ENCODE results near the gene THAP4. TPM values are rescaled to one million over a fixed set of nuclear protein-coding genes. Genes with fewer than 3 reads are reported as not detected.

THAP4 gene
- total RNA-seq, 1 donor from 2014 or later = 51.6 TPM

DNA sequence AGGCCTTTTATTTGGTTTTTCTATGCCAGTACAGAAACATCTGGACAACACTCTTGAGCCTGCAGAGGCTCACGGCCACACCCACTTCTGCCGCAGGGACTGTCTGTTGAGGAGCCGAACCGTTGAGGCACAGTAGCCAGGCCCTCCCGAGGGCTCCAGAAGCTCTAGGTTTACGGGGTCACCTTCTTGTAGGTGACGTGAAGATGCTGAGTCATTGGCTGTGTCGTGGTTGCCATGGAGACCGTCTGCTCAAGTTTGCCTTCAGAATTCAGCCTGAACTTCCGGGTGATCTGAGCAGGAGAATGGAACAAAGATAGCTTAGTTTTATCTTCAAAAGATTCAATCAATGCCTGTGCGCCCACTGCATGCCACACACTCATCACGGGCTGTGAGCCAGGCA, 52.5 kb downstream of the THAP4 start:
- TF ChIP-seq CTCF (IDR thresholded peaks at IDR 0.05) = no peak
- DNase-seq (ENCODE audit: extremely low spot score, unreplicated experiment) = no peak
- peaks cover 26% of the 10 kb centered on the region for H3K9me3 Mint-ChIP-seq (ENCODE audit: unreplicated experiment)
- H3K27me3 Mint-ChIP-seq (ENCODE audit: unreplicated experiment) = no peaks in the 10 kb centered on the region
- no peak overlapping the region for H3K27ac Mint-ChIP-seq (ENCODE audit: unreplicated experiment)
- H3K4me3 Mint-ChIP-seq (ENCODE audit: unreplicated experiment) = no peak overlapping the region
- H3K36me3 Mint-ChIP-seq (ENCODE audit: unreplicated experiment) = peaks cover 74% of the 10 kb centered on the region
- no peaks in the 10 kb centered on the region for H3K4me1 Mint-ChIP-seq (ENCODE audit: unreplicated experiment)

DNA sequence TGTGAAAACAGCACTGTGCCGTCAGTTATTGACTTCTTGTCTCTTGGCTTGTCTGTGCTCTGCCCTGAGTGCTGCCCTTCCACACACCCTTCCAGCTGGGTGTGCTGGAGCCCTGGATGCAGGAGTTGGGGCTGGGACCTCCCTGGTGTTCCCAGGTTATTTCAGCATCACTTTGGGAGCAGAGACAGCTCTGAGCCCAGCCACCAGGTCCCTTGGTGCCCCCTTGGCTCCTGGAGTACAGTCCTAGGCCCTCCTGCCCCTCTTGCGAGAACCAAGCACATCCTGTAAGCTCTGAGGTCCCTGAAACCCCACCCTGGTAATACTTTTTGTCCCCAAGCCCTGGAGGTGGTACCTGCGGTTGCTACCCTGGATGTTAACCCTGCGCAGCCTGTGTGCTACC, 54.2 kb downstream of the THAP4 start:
- H3K36me3 Mint-ChIP-seq (ENCODE audit: unreplicated experiment) = peaks cover 63% of the 10 kb centered on the region
- no peak overlapping the region for H3K27ac Mint-ChIP-seq (ENCODE audit: unreplicated experiment)
- H3K4me3 Mint-ChIP-seq (ENCODE audit: unreplicated experiment) = no peak overlapping the region
- H3K27me3 Mint-ChIP-seq (ENCODE audit: unreplicated experiment) = no peaks in the 10 kb centered on the region
- DNase-seq (ENCODE audit: extremely low spot score, unreplicated experiment) = no peak
- H3K9me3 Mint-ChIP-seq (ENCODE audit: unreplicated experiment) = peaks cover 18% of the 10 kb centered on the region
- no peak for TF ChIP-seq CTCF (IDR thresholded peaks at IDR 0.05)
- H3K4me1 Mint-ChIP-seq (ENCODE audit: unreplicated experiment) = peaks cover 12% of the 10 kb centered on the region

DNA sequence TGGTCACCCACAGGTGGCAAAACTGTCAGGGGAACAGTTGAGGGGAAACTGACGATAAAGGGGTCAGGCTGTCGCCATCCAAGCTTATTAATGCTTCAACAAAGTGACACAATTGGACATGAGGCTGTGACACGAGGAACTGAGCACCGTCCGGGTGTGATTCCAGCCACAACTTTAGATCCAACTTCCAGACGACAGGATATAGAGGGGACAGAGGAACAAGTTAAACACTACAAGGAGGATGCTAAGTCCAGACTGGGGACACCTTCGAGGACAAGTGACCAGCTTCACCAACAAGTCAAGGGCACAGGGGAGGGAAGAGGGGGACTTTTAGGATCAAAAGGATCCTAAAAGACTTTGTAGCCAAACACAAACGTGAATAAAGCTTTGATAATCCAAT, 54.6 kb downstream of the THAP4 start:
- Mint-ChIP-seq H3K4me1 (ENCODE audit: unreplicated experiment) (peaks cover 16% of the 10 kb centered on the region), H3K27ac (ENCODE audit: unreplicated experiment) (no peak overlapping the region), H3K36me3 (ENCODE audit: unreplicated experiment) (peaks cover 58% of the 10 kb centered on the region), H3K9me3 (ENCODE audit: unreplicated experiment) (peaks cover 18% of the 10 kb centered on the region), H3K4me3 (ENCODE audit: unreplicated experiment) (no peak overlapping the region), H3K27me3 (ENCODE audit: unreplicated experiment) (no peaks in the 10 kb centered on the region)
- DNase-seq (ENCODE audit: extremely low spot score, unreplicated experiment) = no peak
- TF ChIP-seq CTCF (IDR thresholded peaks at IDR 0.05) = no peak

GRCh38 chr2:241579281-241579680, 57.7 kb downstream of the THAP4 start:
- Mint-ChIP-seq H3K4me3 (ENCODE audit: unreplicated experiment) (no peak overlapping the region), H3K27me3 (ENCODE audit: unreplicated experiment) (no peaks in the 10 kb centered on the region), H3K4me1 (ENCODE audit: unreplicated experiment) (peaks cover 19% of the 10 kb centered on the region), H3K27ac (ENCODE audit: unreplicated experiment) (no peak overlapping the region), H3K36me3 (ENCODE audit: unreplicated experiment) (peaks cover 36% of the 10 kb centered on the region), H3K9me3 (ENCODE audit: unreplicated experiment) (peaks cover 11% of the 10 kb centered on the region)
- no peak for TF ChIP-seq CTCF (IDR thresholded peaks at IDR 0.05)
- no peak for DNase-seq (ENCODE audit: extremely low spot score, unreplicated experiment)

GRCh38 chr2:241577413-241578122, 59.4 kb downstream of the THAP4 start:
- Mint-ChIP-seq H3K27ac (ENCODE audit: unreplicated experiment) (peak overlapping the region; percentile 58), H3K36me3 (ENCODE audit: unreplicated experiment) (peaks cover 23% of the 10 kb centered on the region), H3K4me1 (ENCODE audit: unreplicated experiment) (peaks cover 19% of the 10 kb centered on the region), H3K4me3 (ENCODE audit: unreplicated experiment) (no peak overlapping the region), H3K27me3 (ENCODE audit: unreplicated experiment) (no peaks in the 10 kb centered on the region), H3K9me3 (ENCODE audit: unreplicated experiment) (peaks cover 9% of the 10 kb centered on the region)
- DNase-seq (ENCODE audit: extremely low spot score, unreplicated experiment) = no peak
- no peak for TF ChIP-seq CTCF (IDR thresholded peaks at IDR 0.05)
